ENCODE results near the gene ARL11. TPM values are rescaled to one million over a fixed set of nuclear protein-coding genes. Genes with fewer than 3 reads are reported as not detected.

The ARL11 gene
- total and polyA plus RNA-seq, 8 donors, result 0.05 to 1.5 (median 0.21) TPM

DNA sequence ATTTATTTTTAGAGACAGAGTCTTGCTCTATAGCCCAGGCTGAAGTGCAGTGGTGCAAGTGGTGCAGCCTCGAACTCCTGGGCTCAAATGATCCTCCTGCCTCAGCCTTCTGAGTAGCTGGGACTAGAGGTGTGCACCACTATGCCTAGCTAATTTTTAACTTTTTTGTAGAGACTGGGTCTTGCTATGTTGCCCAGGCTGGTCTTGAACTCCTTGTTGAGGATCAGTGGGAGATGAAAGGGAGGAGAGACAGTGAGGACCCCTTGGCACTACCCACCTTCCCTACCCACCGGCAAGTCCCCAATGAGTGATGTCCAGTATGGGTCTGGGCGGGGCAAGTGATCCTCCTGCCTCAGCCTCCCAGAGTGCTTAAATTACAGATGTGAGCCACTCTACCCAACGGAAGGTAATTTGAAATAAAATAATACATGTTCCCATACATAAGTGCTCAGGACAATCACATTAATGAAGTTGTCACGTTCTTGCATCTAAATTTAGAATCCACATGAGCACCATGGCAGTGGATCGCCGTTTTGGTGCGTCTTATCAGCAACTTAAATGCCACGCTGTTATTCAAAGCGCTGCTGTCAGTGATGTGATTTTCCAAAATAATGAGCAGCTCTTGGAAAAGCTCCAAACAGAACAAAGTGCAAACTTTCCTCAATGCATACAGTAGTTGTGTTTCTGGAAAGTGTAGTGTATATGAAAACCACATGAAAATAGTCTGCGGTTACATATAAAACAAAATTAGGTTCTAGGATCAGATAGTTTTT, 5.9 kb upstream of the ARL11 start:
- FAIRE-seq (no peak), ATAC-seq (no peak), DNase-seq (no peak)
- Histone ChIP-seq H3K36me3 (no peaks in the 10 kb centered on the region), H3K4me3 (no peak overlapping the region), H3K27ac (no peak overlapping the region), H3K9me3 (no peaks in the 10 kb centered on the region), H3K4me1 (no peaks in the 10 kb centered on the region), H3K27me3 (no peaks in the 10 kb centered on the region)
- intact Hi-C loops (cut with DNase I), result no loop called here
- WGBS, 2 donors, result 34 to 37% methylated on average over 11 of the region's 11 CpGs
- TF ChIP-seq CTCF (IDR thresholded peaks at IDR 0.05), result no peak

DNA sequence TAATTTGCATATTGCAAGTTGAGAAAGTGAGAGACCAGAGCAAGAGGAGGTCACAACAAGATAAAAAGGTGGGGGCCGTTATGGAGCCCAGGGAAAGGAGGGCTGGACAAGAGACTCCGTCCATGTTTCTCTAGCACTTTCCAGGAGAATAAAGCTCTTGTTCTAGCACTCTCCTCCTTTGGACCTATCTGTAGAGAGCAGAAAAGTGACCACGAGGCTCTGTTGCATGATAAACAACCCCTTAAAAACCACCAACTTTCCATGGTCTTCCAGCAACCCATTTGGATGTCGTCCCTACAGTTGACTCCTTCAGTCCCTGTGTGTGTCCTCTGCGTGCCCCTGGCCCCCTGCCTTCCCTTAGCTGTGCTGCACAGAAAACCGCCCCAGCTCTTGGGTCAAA, 4.1 kb upstream of the ARL11 start:
- no peaks in the 10 kb centered on the region for H3K4me1 ChIP-seq
- WGBS, 2 donors, result 78 to 84% methylated on average over 6 of the region's 6 CpGs
- intact Hi-C loops (cut with DNase I), result no loop called here
- ATAC-seq, result no peak
- no peaks in the 10 kb centered on the region for H3K27me3 ChIP-seq
- H3K4me3 ChIP-seq, result no peak overlapping the region
- FAIRE-seq, result no peak
- no peaks in the 10 kb centered on the region for H3K36me3 ChIP-seq
- no peak for DNase-seq
- no peaks in the 10 kb centered on the region for H3K9me3 ChIP-seq
- no peak overlapping the region for H3K27ac ChIP-seq
- TF ChIP-seq CTCF (IDR thresholded peaks at IDR 0.05), result no peak

DNA sequence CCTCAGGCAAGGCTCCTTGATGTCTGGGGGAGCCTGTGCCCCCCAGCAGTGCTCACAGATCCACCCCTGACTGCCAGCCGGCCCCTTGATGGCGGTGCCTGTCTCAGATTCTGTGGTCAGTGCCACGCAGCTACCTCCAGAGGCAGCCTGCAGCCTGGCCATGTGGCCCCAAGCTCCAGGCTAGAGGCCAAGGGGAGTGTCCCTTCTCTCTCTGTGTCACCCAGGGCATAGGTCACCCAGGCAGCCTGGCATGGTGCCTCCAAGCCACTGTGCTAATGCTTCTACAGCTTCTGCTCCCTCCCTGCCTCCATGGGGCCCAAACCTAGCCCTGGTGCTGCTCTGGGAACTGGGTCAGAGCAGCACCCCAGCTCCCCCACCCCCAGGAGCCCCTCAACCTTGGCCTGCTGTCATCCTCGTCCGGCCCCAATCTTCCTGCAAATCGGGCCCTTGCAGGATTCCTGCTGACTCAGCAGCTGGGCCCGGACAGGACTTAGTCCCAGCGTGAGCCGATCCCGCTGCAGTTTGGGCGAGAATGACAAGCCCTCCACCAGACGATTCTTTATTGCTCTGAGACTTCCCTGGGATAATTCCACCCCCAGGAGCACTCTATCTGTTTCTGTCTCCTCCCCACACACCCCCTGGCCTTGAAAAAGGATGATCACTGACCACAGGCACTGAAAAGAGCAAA, 2.8 kb upstream of the ARL11 start:
- FAIRE-seq (no peak), ATAC-seq (peak; percentile 68 to 86 (median 82)), DNase-seq (peak; percentile 42 to 69 (median 56))
- 74 to 75% methylated on average over 12 of the region's 12 CpGs for WGBS, 2 donors
- intact Hi-C loops (cut with DNase I), result no loop called here
- Histone ChIP-seq H3K27ac (peak overlapping the region in 1 of 4 donors; percentile 22), H3K4me3 (no peak overlapping the region), H3K36me3 (no peaks in the 10 kb centered on the region), H3K9me3 (no peaks in the 10 kb centered on the region), H3K27me3 (no peaks in the 10 kb centered on the region), H3K4me1 (no peaks in the 10 kb centered on the region)
- TF ChIP-seq CTCF (IDR thresholded peaks at IDR 0.05), result no peak

DNA sequence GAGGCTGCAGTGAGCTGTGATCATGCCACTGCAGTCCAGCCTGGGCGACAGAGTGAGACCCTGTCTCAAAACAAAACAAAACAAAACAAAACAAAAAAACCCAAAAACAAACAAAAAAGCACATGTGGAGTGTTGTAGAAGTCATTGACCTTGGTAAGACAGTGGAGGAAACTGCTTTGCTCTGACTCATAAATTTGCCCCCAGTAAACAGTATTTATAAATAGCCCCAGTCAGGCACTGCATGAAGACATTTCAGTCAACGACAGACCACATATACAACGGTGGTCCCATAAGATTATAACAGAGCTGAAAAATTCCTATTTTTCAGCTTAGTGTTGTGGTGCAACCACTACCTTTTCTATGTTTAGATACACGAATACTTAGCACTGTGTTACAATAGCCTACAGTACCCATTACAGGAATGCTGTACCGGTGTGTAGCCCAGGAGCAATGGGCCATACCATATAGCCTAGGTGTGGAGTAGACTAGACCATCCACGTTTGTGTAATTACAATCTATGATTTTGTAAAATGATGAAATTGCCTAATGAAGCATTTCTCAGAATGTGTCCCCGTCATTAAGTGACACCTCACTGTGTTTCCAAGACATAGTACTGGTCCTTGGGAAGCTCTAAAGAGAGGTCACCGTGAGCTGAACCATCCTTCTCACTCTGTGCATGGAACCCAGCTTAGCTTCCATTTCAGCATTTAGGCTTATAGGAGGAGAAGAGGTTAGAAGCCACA, 1.1 kb downstream of the ARL11 start:
- ATAC-seq (no peak), FAIRE-seq (no peak), DNase-seq (no peak)
- TF ChIP-seq CTCF (IDR thresholded peaks at IDR 0.05), result no peak
- no peaks in the 10 kb centered on the region for H3K36me3 ChIP-seq
- no peaks in the 10 kb centered on the region for H3K9me3 ChIP-seq
- no peak overlapping the region for H3K27ac ChIP-seq
- H3K4me3 ChIP-seq, result no peak overlapping the region
- intact Hi-C loops (cut with DNase I), result no loop called here
- H3K4me1 ChIP-seq, result no peaks in the 10 kb centered on the region
- 63 to 74% methylated on average over 8 of the region's 8 CpGs for WGBS, 2 donors
- no peaks in the 10 kb centered on the region for H3K27me3 ChIP-seq

Data from pancreas (tissue), 10 donors.